NCI-H69 (cell line): ENCODE measurements around the gene CASP14.
"Not testable (repeated sequence)": the region's sequence is repeated elsewhere in the genome, so short reads cannot be mapped to it uniquely, and the experiment has no call there.

Experiments
- DNase-seq: peaks from one replicate; lab custom pipeline; 2025; lab: John Stamatoyannopoulos, UW

The CASP14 gene

GRCh38 chr19:15072930-15073647 lies 23.8 kb downstream of the CASP14 start:
- peak; percentile 9 for DNase-seq

GRCh38 chr19:15074371-15074770 lies 25.1 kb downstream of the CASP14 start:
- no peak for DNase-seq

GRCh38 chr19:15075806-15076205 lies 26.5 kb downstream of the CASP14 start:
- no peak for DNase-seq

GRCh38 chr19:15080002-15080401 lies 30.7 kb downstream of the CASP14 start:
- DNase-seq: not testable (repeated sequence)

- DNase-seq: no peak
Measured at GRCh38 chr19:15081911-15082310, 32.6 kb downstream of the CASP14 start, which contains the start of gene OR1I1. OR1I1 (plus strand) TSS chr19:15082211; CDS start chr19:15087066, 4,855 bp downstream.

GRCh38 chr19:15087182-15087581 lies 37.9 kb downstream of the CASP14 start:
- no peak for DNase-seq

GRCh38 chr19:15091918-15092753 lies 42.9 kb downstream of the CASP14 start:
- peak; percentile 71 for DNase-seq

GRCh38 chr19:15093001-15093400 lies 43.7 kb downstream of the CASP14 start:
- DNase-seq: no peak

- no peak for DNase-seq
Measured at GRCh38 chr19:15096223-15096622, 46.9 kb downstream of the CASP14 start.

GRCh38 chr19:15097980-15098379 lies 48.7 kb downstream of the CASP14 start:
- DNase-seq: not testable (repeated sequence)

GRCh38 chr19:15098460-15098859 lies 49.2 kb downstream of the CASP14 start:
- no peak for DNase-seq

- no peak for DNase-seq
Measured at GRCh38 chr19:15099017-15099582, 49.8 kb downstream of the CASP14 start.

GRCh38 chr19:15101479-15102082 lies 52.3 kb downstream of the CASP14 start:
- peak; percentile 40 for DNase-seq

GRCh38 chr19:15104003-15104402 lies 54.7 kb downstream of the CASP14 start:
- no peak for DNase-seq

- DNase-seq: no peak
Measured at GRCh38 chr19:15104411-15104810, 55.1 kb downstream of the CASP14 start.

GRCh38 chr19:15105044-15105443 lies 55.8 kb downstream of the CASP14 start:
- DNase-seq: no peak

GRCh38 chr19:15107061-15108010 lies 58.1 kb downstream of the CASP14 start, which contains the start of gene SYDE1:
SYDE1 (plus strand) TSS chr19:15107401; CDS start chr19:15107434, 33 bp downstream.
- DNase-seq: no peak
